ENCODE data around the gene HAGH.
"Not testable (repeated sequence)": the region's sequence is repeated elsewhere in the genome, so short reads cannot be mapped to it uniquely, and the experiment has no call there.

HAGH gene

DNA sequence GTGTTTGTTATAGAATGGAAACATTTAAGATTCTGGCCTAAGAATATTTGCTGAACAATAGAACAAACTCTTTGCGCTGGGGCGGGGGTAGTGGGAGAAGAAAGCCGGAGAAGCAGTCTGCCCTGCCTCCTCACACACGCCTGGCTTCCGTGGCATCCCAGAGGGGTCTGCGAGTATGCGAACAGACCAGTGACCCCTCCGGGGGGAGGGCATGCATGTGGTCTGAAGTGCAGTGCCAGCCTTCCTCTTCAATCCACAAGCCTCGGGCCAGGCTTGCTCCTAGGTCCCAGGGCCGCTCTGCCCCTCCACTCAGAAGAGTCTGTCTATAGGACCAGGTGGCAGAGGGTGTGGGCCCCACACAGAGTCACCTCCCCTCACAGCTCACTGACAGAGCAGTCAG, 19.0 kb downstream of the HAGH start:
- ChIA-PET CTCF (interaction anchor here (0.7 kb wide), 1 partner anchor 100 kb away, joined by 3 read pairs; no protein-coding TSS in a partner anchor), POLR2A (ENCODE audit: low non-redundant PET) (no interaction called here)
- H3K27ac ChIP-seq, result no peak overlapping the region
- TF ChIP-seq, protein P1, sequence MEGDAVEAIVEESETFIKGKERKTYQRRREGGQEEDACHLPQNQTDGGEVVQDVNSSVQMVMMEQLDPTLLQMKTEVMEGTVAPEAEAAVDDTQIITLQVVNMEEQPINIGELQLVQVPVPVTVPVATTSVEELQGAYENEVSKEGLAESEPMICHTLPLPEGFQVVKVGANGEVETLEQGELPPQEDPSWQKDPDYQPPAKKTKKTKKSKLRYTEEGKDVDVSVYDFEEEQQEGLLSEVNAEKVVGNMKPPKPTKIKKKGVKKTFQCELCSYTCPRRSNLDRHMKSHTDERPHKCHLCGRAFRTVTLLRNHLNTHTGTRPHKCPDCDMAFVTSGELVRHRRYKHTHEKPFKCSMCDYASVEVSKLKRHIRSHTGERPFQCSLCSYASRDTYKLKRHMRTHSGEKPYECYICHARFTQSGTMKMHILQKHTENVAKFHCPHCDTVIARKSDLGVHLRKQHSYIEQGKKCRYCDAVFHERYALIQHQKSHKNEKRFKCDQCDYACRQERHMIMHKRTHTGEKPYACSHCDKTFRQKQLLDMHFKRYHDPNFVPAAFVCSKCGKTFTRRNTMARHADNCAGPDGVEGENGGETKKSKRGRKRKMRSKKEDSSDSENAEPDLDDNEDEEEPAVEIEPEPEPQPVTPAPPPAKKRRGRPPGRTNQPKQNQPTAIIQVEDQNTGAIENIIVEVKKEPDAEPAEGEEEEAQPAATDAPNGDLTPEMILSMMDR (conservative IDR thresholded peaks at IDR 0.05; ENCODE audit: low read depth), result no peak
- no peak for DNase-seq (ENCODE audit: low spot score)

- no peak overlapping the region for H3K27ac ChIP-seq
- DNase-seq (ENCODE audit: low spot score), result no peak
- ChIA-PET POLR2A (ENCODE audit: low non-redundant PET) (no interaction called here), CTCF (interaction anchor here (0.6 kb wide), 1 partner anchor 470 kb away, joined by 3 read pairs; no protein-coding TSS in a partner anchor)
- TF ChIP-seq, protein P1 (conservative IDR thresholded peaks at IDR 0.05; ENCODE audit: low read depth), result no peak
These were observed 25.9 kb downstream of the HAGH start for GRCh38 chr16:1800701-1801100.

- CTCF ChIA-PET; POLR2A ChIA-PET (ENCODE audit: low non-redundant PET); H3K27ac ChIP-seq; DNase-seq (ENCODE audit: low spot score): not testable (repeated sequence)
These were observed 27.4 kb downstream of the HAGH start for GRCh38 chr16:1799263-1799662.

DNA sequence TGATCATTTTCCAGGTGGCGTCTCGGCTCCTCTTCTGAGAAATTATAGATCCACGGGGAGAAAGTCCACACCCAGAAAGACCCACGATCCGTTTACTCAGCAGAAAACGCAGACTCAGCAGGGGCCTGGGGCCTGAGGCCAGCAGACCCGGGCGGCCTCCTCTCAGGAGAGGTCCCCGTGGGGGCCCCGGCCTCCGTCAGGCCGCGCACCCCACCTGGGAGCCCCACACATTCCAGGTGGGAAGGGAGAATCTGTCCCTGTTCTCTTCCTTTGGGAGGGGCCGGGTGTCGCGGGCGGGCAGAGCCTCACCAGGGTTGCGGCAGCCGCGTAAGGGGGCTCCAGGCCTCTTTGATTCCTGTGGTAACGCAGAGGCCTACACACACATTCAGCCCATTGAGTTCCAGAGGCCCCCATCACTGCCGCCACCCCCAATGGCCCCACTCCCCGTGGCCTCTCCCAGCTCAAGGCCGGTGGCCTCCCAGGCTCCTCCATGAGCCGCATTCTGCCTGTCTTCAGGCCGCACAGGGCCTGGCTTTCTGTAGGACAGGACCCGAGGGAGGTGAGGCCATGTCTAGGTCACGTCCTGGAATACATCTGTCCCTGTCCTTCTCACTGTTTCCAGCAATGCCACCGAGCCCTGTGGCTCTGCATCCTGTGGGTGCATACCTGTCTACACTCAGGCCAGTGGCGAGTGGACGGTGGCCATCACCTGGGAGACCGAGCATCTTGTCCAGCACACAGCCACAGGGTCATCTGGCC, 31.5 kb downstream of the HAGH start:
- ChIA-PET POLR2A (ENCODE audit: low non-redundant PET) (no interaction called here), CTCF (no interaction called here)
- DNase-seq (ENCODE audit: low spot score), result no peak
- TF ChIP-seq, protein P1 (conservative IDR thresholded peaks at IDR 0.05; ENCODE audit: low read depth), result no peak
- H3K27ac ChIP-seq, result no peak overlapping the region

DNA sequence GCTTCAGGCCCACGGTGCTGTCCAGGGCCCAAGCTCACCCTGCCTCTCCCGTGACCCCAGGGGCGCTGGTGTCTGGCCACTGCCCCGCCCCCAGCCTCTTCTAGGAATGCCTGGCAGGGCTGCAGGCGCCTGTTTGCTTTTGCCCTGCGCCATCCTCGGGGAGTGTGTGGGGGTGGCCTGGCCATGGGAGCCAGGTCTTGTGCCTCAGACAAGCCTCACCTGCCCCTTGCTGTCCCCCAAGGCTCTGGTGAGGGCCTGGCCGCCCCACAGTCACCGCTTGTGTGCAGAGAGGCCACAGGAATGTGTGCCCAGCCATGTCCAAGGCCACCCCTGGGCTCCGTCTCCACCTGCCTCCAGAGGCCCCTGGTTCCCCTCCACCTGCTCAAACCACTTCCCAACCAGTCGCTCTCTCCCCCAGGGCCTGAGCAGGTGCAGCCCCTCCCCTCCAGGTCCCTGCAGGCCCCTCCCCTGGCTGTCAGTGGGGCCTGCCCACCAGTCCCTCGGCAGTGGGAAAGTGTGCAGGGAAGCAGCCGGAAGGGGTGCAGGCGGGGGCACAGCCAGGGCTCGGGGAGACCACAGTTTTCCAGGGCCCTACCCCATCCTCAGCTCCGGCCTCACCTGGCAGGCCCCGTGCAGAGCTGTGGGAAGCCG, 32.3 kb downstream of the HAGH start:
- POLR2A ChIA-PET (ENCODE audit: low non-redundant PET), result no interaction called here
- TF ChIP-seq, protein P1 (conservative IDR thresholded peaks at IDR 0.05; ENCODE audit: low read depth), result no peak
- no peak overlapping the region for H3K27ac ChIP-seq
- CTCF ChIA-PET, result no interaction called here
- no peak for DNase-seq (ENCODE audit: low spot score)

DNA sequence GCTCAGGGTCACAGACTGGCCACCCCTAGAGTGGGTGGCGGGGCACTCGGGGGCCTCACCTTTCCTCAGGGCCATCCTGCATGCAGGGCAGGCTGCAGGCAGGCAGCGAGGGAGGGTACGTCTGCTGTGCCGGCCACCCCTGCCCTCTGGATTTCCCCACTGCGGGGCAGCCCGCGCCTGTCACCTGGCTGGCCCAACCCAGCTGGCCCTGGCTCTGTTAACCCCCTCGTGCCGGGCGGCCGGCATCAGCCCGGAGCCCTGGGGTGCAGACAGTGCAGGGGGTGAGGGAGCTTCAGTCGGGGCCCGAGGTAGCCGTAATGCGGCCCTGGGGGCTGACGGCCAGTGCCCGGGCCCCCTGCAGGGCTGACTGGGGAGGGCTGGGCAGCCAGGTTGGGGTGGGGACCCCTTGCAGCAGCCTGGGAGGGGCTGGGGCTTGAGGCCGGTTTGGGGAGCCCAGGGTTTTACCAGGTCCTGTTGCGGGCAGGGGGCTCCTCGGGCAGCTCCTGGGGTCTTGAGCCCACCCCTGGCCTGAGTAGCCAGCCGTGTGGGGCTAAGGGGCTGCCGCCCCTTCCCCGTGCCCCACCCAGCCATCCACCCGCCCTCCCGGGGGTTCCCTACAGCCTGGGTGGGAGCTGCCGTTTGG, 32.9 kb downstream of the HAGH start, which contains the start of gene IGFALS:
IGFALS (minus strand) TSS at position 128 of the 643 bp plus-strand sequence; CDS start at position 75, 53 bp downstream.
- TF ChIP-seq, protein P1 (conservative IDR thresholded peaks at IDR 0.05; ENCODE audit: low read depth), result no peak
- ChIA-PET CTCF (no interaction called here), POLR2A (ENCODE audit: low non-redundant PET) (no interaction called here)
- no peak within 1 kb of the TSS for H3K27ac ChIP-seq
- no peak for DNase-seq (ENCODE audit: low spot score)
